GM19452 (cell line): ENCODE data around the gene SYNJ1.
"Not testable (repeated sequence)": the region's sequence is repeated elsewhere in the genome, so short reads cannot be mapped to it uniquely, and the experiment has no call there.

Source experiments
- ATAC-seq: cut with Tn5 transposase; IDR thresholded peaks from one replicate; pipeline ENCODE4 v1.9.1; 2021; ENCODE audit not compliant: unreplicated experiment

The SYNJ1 gene

DNA sequence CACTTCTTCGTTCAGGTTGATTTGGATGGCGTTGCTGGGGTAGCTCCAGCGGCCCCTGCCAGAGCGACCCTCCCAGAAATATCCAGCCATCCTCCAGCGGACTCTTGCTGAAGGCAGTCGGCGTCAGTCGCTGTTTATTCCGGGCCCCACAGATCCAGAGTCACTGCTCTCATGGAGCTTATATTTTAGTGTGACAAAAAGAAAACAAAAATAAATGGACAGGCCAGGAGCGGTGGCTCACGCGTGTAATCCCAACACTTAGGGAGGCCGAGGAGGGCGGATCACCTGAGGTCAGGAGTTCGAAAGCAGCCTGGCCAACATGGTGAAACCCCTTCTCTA lies 114.8 kb downstream of the SYNJ1 start:
- ATAC-seq: no peak

DNA sequence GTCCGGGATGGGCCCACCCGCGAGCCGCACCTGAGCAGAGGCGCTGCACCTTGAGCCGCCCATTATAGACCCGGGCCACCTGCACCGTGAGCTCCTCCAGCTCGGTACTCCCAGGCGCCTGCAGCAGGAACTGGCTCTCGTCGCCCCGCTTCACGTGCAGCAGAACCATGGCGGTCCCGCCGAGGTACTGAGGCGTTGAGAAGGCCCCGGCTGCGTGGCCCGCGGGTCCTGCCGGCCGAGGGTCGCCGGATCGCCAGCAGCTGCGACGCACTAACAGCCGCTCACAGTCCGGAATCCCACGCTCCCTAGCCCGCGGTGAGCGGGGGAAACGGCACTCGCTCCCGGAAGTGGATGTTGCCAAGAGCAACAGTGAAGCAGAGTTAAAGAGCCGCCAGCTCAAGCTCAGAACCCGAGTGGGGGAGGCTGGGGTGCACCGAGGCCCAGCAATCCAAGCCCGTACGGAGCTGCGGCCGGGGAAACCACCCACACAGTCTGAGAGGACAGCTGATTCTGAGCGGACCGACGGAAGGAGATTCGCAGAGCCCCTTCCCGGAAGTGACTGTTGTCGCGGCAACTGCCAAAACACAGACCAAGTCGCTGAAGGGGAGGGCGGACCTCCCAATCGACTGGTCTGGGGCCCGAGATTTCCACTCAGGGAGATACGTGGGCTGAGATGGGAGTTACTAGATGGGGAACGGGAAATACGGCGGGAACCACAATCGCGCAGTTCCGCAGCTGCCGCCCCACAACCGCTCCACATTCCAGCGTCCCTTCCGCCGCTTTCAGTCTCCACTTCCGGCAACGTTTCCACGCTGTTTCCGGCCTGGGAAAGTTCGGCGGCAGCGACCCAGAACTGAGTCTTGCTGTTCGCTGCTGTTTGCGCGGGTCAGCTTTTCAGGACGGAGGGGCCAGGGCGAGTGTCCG lies 115.5 kb downstream of the SYNJ1 start, which contains the start of gene CFAP298:
TSS of gene CFAP298 (minus strand) at position 303 of the 924 bp plus-strand sequence. CDS start at position 169, 134 bp downstream.
- peak; percentile 96 for ATAC-seq

DNA sequence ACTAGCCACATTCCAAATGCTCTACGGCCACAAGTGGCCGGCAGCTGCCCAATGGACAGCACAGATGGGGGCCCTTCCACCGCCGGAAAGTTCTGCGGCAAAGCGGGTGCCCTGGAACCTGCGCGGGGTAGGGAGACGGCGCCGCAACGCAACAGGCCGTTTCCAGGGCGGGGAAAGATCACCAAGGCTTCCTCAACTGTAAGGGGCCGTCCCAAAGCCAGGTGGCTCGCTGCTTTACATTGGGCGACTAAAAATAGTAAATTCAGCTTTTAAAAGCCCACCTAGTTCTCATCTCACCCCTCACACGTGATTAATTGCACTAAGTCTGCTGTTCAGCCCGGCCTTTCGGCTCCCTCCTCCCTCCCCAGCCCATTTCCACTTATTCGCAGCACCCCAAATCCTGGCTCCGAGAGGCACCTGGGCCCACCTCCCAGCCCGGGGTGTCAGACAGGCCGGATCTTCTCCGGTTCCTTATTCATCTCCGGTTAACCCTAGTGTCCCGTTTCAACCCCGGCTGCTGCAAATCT lies 116.3 kb downstream of the SYNJ1 start:
- no peak for ATAC-seq

DNA sequence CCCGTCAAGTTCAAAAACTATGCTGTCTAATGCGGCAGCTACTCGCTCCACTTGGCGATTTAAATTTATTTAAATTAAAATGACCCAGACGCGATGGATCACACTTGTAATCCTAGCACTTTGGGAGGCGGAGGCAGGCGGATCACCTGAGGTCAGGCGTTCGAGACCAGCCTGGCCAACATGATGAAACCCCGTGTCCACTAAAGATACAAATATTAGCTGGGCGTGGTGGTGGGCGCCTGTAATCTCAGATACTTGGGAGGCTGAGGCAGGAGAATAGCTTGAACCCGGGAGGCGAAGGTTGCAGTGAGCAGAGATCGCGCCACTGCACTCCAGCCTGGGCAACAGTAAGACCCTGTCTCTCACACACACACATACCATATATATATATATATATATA lies 116.9 kb downstream of the SYNJ1 start:
- ATAC-seq: not testable (repeated sequence)

DNA sequence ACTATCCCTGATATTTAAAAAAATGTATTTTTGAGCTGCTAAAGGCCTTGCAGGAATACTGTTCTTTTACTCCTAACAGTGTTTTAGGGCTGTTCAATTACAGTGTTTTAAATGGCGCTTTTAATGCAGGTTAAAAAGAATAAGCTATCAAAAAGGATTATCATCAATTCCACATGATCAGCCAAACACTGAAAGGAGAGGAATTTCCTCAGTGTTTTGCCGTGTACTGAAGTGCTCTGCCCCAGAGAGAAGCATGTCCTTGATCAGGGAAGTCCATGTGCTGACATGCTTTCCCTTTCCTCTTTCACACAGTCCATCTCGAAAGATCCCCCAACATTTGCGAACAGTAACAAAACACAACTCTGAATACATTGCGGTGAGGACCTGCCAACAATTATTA lies 119.0 kb downstream of the SYNJ1 start:
- no peak for ATAC-seq

DNA sequence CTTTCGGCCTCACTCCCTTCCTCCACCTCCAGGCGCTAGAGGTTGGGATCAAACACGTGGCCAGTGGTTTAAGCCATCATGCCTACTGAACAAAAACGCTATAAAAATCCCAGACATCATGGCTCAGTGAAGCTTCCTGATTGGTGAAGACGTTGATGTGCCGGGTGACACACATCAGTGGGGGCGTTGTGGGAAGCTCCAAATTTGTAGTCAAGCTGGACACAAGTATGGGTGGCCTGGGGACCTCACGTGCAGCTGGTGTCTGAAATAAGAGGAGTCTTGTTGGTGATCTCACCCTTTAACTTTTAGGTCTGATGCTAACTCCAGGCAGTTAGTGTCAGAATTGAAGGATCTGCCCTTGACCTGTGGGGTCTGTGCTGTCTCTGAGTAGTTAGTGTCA lies 122.3 kb downstream of the SYNJ1 start:
- ATAC-seq: no peak

DNA sequence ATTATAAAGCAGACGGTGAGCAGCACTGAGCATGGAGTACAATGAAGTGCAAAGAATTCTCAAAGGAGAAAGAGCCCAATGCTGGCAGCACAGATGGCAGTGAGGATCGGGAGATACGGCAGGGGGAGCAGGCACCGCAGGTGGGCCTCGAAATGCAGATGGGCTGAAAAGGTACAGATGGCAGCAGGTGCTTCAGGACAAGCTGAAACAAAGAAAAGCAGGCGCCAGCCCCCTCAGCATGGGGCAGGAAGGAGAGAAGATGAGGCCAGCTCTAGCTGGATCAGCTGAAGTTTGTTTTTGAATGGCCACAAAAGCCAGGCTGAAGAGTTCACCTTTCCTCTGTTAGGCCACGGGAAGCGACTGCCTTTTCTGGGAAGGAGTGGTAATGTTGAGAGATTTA lies 123.3 kb downstream of the SYNJ1 start:
- no peak for ATAC-seq

DNA sequence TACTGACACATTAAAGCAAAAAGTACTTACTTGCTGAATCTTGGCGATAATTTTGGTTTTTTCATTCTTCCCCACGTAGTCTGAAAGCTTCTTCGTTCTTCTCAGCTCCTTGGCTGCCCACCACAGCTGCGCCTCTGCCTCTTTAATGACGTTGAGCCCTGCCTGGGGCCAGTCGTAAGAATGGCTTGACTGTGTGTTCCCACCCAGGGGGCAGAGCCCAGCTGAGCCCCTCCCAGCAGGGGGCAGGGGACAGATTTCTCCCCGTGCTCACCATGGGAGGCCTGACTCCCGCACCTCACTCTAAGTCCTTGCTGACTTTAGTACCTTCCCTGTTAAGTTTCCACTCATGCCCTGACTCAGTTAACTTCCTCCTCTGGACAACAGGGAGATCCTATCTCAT lies 124.7 kb downstream of the SYNJ1 start:
- no peak for ATAC-seq

DNA sequence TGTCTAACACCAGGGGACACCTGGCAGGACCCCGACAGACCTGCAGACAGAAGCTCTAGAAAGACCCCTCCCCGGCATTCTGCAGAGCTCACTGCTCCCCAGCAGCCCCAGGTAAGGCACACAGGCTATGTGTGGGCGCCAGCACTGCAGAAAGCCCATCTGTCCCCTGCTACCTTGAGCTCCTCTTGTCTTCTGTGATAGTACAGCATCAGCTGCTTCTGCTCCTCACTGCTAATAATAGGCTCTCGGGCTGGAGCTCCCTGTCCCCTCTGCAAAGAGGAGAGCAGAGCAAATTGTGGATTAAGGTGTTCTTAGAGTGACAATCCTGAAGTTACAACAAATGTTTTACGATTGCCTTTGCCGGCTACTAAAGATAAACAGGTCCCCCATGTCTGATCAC lies 125.7 kb downstream of the SYNJ1 start:
- no peak for ATAC-seq

DNA sequence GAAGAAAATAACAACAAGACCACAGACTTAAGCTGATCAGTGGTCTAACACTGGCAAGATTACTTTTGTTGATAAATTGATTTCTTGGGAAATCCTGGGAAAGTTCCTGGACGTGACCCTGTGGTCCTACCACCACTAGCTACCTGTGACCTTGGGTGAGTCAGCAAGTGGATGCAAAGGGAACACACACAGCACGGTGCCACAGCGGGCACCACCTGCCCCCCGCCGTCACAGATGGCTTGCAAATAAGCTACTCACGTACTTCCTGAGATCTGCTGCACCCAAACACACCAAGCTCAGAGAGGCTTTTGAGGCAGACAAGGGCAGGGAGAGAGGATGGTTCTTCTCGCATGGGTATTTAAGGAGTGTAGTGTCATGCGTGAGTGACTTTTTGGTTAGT lies 128.3 kb downstream of the SYNJ1 start:
- ATAC-seq: no peak

DNA sequence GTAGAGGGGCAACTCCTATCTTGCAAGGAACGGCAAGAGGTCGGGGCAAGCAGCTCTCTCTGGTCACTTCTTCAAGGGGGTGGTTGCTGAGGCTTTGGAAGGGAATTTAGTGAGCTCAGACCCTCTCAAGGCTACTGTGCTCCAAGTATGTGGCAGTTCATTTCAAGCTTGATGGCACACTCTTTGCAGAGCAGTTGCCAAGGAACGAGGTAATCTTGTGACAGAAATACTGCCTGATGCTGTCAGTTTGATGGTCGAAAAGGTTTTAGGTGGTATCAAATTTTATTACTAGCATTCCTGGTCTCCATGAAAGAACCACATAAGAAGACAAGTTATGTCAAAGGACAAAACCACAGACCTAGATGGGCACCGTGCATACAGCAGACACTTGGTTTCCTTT lies 128.7 kb downstream of the SYNJ1 start:
- no peak for ATAC-seq

DNA sequence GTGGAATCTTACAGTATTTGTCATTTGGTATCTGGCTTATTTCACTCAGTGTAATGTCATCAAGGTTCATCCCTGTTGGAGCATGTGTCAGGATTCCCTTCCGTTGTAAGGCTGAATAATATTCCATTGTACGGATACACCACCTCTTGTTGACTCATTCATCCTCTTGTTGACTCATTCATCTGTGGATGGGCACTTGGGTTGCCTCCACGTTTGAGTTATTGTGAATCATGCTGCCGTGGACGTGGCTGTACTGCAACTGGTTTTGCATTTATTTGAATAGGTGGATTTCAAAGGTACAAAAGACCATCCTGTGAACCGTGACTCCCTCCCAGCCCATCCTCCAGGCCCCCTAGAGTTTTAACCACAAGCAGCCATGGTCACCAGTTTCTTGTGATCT lies 130.6 kb downstream of the SYNJ1 start:
- ATAC-seq: no peak

DNA sequence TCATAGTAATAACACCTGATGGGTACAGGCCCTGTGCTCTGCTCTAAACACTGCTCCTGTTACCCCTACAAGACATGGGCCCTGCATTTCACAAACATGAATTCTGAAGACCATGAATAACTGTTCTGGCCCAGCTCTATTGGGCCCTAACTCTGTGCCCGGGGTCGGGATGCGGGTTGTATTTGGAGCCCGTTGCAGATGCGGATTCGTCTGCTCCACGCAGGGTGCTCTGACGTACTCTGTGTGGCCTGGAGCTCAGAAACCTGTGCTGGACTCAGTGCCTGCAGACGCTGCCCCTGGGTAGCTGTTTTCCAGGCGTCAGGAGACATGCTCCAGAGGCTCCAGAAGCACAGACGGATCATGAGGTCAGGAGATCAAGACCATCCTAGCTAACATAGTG lies 132.4 kb downstream of the SYNJ1 start:
- ATAC-seq: no peak

DNA sequence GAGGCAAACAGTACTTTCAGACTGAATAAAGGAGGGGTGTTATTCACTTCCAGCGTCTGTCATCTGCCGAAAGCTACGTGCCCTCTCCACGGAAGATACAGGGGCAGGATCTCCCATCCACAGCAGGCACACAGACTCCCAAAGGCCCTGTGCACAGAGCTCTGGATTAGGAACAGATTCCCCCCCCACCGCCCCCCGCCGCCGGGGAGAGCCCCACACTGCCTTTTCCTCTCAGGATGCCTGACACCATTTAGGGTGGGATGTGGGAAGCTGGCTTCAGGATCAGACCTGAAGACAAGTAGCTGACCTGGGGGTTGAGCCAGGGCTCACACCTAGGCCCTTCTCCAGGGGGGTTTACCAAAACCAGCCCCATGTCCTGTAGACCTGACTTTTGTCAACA lies 134.1 kb downstream of the SYNJ1 start:
- ATAC-seq: no peak

DNA sequence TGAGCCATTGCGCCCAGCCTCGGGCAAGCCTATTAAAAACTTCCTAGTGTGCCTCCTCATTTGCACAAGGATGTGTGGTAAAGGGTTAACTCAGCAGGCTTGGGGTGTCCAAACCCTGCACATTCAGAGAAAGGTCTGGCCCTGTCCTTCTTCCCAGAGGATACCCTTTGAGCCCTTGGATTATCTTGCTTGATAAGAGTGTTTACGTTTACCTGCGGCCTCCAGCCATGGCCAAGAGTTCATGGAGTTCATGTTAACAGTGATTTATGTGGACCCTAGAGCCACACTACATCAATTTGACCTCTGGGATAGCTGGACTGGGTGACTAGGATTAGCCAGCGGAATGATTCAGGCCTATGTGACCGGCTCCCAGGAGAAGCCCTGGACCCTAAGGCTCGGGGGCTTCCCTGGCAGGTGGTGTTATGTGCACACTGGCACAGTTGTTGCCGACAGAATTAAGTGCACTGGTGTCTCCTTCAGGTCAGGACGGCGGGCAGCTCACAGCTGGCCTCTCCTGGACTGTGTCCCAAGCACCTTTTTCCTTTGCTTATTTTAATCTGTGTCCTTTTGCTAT lies 134.8 kb downstream of the SYNJ1 start:
- ATAC-seq: no peak

DNA sequence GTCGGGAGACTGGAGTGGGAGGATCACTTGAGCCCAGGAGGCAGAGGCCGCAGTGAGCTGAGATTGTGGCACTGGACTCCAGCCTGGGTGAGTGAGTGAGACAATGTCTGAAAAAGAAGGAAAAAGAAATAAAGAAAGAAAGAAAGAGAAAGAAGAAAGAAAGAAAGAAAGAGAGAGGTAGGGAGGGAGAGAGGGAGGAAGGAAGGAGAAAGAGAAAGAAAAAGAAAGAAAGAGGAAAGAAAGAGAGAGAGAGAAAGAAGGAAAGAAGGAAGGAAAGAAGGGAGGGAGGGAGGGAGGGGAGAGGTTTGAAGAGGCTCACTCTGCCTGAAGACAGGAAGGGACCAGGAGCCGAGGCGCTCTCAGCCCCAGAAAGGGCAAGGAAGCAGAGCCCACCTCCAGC lies 137.7 kb downstream of the SYNJ1 start:
- ATAC-seq: no peak

DNA sequence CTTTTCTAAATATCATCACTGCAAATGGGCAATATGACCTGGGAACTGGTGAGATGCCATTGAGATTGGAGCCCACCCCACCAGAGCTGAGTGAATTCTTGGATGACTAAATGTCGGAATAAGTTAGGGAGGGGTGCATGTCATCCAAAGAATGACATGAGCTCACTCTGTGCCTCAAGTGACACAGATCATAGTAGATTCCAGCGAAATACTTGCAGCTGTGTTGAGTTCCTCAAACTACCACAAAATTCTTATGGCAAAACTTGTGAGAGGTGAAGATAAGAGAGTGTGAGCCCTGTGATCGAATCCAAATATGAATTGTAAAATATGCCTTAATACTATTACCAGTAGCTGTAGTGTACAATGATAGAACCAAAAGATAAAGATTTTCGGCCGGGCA lies 140.2 kb downstream of the SYNJ1 start:
- no peak for ATAC-seq

DNA sequence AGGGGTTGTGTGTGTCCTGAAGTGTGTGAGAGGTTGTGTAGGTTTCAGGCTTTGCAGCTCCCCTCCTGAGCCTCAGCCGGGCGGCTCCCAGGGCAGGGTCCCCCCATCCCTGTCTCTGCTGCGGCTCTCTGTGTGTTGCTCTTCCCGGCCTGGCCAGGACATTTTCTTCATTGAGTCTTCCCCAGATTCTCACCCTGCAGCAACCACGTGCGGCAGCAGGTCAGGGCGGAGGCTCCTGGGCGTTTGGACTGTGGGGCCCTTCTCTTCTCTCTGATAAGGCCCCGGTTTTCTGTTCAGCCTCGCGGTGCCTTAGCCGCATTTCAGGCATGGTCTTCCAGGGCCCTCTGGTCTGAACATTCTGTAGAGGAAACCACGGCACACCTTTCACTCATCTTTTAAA lies 140.7 kb downstream of the SYNJ1 start:
- ATAC-seq: no peak

DNA sequence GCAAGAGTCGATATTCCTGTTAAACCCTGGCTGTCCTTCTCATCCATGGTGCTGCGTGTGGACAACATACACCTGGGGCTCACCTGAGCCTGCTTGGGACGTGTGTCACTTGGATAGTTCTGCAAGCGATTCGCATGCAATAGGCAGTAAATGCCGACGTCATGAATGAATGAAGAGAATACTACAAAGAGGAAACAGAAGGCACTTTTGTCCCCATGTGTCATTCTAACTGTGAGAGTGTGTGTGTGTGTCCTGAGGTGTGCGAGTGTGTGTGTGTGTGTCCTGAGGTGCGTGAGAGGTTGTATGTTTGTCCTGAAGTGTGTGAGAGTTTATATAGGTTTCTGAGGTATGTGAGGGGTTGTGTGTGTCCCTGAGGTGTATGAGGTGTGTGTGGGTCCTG lies 141.8 kb downstream of the SYNJ1 start:
- no peak for ATAC-seq

DNA sequence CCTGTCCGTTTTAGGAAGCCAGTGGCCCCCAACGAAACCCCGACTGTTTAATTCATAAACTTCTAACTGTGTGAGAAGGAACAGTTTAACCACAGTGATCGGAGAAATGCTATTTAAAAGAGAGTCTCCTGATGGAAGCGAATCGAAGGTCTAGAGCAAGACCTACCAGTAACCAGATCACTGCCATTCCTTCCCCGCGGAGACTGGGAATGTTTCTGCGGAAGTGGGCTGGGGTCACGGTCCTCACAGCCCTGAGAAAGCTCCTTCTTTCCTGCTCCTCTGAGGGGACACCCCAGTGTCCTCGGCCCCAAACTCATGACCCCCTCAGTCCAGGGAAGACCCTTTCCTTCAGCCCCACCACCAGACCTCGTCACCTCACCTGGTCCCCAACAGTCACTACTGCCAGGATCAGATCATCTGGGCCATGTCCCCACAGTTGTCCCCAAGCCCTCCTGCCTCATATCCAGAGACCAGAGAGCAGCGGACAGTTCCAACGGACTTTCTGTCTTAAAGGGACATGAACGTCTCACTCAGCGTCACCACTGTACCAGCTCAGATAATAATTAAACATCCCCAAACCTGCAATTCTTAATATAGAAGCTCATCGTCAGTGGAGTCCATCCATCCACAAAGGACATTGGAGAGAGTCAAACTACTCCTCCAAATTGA lies 142.6 kb downstream of the SYNJ1 start, which contains the start of gene TCP10L:
TSS of gene TCP10L (minus strand) at position 482 of the 669 bp plus-strand sequence. CDS start 1,219 bp downstream, outside the sequence.
- no peak for ATAC-seq

DNA sequence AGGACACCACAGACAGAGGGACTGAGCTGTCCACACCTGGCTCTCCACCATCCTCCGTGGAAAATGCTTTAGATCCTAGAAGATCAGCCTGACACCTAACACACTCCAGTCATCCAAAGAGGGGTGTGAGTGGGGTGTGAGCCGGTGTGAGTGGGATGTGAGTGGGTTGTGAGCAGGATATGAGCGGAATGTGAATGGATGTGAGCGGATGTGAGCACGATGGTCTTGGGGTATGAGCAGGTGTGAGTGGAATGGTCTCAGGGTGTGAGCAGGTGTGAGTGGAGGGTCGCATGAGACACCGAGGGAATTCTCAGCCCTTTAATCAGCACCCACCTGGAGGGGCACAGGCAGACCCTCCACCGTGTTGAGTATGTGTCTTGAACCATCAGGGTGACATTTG lies 143.3 kb downstream of the SYNJ1 start:
- ATAC-seq: no peak

DNA sequence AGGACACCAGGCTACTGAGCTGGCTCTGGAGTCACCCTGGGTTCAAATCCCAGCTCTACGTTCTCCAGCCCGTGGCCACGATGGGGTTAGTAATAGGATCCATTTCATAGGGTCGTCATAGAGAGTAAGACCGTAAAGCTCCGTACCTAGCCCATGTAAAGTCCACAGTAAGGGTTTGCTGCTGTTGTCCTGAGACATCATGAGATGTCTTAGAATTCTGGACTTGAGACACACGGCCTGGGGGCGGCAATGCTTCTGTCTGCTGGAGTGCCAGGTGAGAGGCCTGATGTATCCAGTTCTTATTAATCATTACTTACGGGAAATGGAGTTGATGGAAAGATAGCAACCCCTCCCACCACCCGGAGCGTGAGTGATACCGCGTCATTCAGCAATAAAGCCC lies 146.1 kb downstream of the SYNJ1 start:
- ATAC-seq: no peak
